ENCODE measurements around the gene ARHGAP25.

ARHGAP25 gene

DNA sequence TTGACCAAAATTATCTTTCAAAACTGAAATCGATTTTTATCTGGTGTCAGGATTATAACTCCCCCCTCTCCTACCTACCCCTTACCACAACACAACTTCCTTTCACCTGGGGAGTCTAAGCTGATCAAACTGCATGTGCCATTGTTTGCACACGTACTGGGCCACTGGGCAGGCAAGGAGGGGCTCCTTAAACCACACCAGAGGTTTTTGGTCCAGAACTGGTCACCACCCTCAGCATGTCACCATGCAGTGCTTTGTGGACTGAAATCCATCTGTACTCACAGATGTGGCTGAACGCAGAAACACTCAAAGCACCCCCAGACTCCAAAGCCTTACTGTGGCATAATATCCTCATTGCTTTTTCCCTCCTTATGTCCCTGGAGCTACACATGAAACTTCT is 13.9 kb upstream of the ARHGAP25 start:
- Histone ChIP-seq H3K9me3 (ENCODE audit: control insufficient read depth in 1 of 2, low read length in 2 of 2) (no peaks in the 10 kb centered on the region), H3K27ac (ENCODE audit: low read length) (no peak overlapping the region), H3K36me3 (ENCODE audit: control insufficient read depth in 1 of 2, insufficient read depth in 2 of 2, low read length in 2 of 2) (no peaks in the 10 kb centered on the region), H3K27me3 (ENCODE audit: low read depth, low read length) (no peaks in the 10 kb centered on the region), H3K4me1 (ENCODE audit: control insufficient read depth in 1 of 2, insufficient read depth in 2 of 2, low read length in 2 of 2) (peaks cover 0 to 3% of the 10 kb centered on the region in 2 donors), H3K4me3 (ENCODE audit: low read depth in 1 of 2, low read length in 2 of 2) (no peak overlapping the region)

DNA sequence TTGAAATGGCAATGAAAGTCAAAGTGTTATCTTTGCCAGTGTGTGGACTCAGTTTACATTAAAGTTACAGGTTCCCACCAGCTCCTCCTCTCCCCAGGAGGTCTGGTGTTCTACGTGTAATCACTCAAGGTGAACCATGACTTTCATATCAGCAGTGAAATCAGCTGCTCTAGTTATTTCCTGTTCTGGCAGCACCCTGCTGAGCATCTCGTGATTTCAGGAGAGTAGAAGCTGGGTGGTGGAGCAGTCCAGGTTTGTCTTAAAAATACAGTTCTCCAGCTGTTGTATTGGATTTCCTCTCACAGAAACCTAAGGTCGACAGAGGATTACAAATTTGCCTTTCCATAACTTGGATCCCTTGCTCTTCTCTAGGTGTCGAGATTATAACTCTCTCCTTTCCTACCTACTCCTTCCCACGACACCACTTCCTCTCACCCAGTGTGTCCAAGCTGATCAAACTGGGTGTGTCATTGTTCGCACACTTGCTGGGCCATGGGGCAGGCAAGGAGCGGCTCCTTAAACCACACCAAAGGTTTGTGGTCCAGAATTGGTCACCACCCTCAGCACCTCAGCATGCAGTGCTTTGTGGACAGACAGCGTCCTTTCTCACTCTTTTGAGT is 13.0 kb upstream of the ARHGAP25 start:
- Histone ChIP-seq H3K9me3 (ENCODE audit: control insufficient read depth in 1 of 2, low read length in 2 of 2) (no peaks in the 10 kb centered on the region), H3K27me3 (ENCODE audit: low read depth, low read length) (no peaks in the 10 kb centered on the region), H3K36me3 (ENCODE audit: control insufficient read depth in 1 of 2, insufficient read depth in 2 of 2, low read length in 2 of 2) (no peaks in the 10 kb centered on the region), H3K27ac (ENCODE audit: low read length) (no peak overlapping the region), H3K4me1 (ENCODE audit: control insufficient read depth in 1 of 2, insufficient read depth in 2 of 2, low read length in 2 of 2) (peaks cover 0 to 3% of the 10 kb centered on the region in 2 donors), H3K4me3 (ENCODE audit: low read depth in 1 of 2, low read length in 2 of 2) (no peak overlapping the region)

DNA sequence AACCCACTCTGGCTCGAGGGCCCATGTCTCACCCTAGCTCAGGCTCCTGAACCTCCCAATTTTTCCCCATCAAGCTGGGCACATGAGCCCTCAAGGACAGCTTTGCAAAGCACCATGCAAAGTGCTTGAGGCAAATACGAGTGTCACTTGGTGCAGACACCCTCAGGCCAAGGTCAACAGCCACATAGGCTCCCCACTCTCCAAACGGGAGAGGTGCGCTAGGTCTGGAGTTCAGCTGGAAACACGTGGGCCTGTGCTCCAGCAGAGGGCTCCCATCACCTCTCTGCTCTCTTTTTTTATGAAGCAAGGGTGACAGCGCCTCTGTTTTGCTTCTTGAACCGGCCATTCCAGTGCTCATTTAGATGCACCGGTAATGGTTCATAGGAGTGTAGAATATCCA is 11.9 kb upstream of the ARHGAP25 start:
- no peak overlapping the region for H3K27ac ChIP-seq (ENCODE audit: low read length)

DNA sequence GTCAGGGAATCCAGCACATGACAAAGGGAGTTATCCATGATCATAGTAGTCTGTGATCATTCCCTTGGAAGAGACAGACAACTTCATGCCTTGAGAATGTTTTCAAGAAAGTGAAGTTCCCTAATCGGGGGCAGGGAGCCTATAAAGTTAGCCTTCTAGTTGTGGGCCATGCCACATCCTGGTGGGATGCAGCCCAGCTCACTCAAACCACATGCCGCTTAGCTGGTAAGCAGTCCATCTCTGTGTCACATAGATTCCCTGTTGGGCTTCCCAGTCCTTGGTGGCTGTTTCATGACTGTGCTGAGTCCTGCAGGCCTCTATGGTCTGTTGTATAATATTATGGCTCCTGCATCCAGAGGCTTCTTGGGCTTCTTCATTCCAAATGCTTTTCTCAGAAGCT is 11.4 kb upstream of the ARHGAP25 start:
- Histone ChIP-seq H3K27me3 (ENCODE audit: low read depth, low read length) (no peaks in the 10 kb centered on the region), H3K36me3 (ENCODE audit: control insufficient read depth in 1 of 2, insufficient read depth in 2 of 2, low read length in 2 of 2) (no peaks in the 10 kb centered on the region), H3K9me3 (ENCODE audit: control insufficient read depth in 1 of 2, low read length in 2 of 2) (no peaks in the 10 kb centered on the region), H3K27ac (ENCODE audit: low read length) (no peak overlapping the region), H3K4me3 (ENCODE audit: low read depth in 1 of 2, low read length in 2 of 2) (no peak overlapping the region), H3K4me1 (ENCODE audit: control insufficient read depth in 1 of 2, insufficient read depth in 2 of 2, low read length in 2 of 2) (peaks cover 0 to 3% of the 10 kb centered on the region in 2 donors)

More for the DNA sequence above, 11.9 kb upstream of the ARHGAP25 start:
- Histone ChIP-seq H3K4me1 (ENCODE audit: control insufficient read depth in 1 of 2, insufficient read depth in 2 of 2, low read length in 2 of 2) (peaks cover 0 to 3% of the 10 kb centered on the region in 2 donors), H3K36me3 (ENCODE audit: control insufficient read depth in 1 of 2, insufficient read depth in 2 of 2, low read length in 2 of 2) (no peaks in the 10 kb centered on the region), H3K27me3 (ENCODE audit: low read depth, low read length) (no peaks in the 10 kb centered on the region), H3K4me3 (ENCODE audit: low read depth in 1 of 2, low read length in 2 of 2) (no peak overlapping the region), H3K9me3 (ENCODE audit: control insufficient read depth in 1 of 2, low read length in 2 of 2) (no peaks in the 10 kb centered on the region)

DNA sequence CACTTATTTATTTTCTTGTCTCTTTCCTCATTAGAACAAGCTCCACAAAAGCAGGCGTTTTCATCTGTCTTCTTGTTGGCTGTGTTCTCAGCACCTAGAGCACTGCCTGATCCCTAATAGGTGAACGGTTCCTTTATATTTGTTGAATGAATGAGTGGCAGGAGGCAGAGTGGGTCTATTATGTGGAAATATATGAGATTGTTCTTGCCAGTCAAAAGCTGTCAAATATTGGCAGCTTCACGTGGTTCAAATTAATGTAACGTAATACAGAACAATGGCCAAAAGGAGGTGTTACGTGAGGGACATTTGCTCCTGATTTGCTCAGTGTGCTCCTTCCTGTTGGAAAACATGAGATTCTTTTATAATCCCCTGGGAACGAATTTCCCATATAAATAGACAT is 8.5 kb upstream of the ARHGAP25 start:
- Histone ChIP-seq H3K27me3 (ENCODE audit: low read depth, low read length) (no peaks in the 10 kb centered on the region), H3K9me3 (ENCODE audit: control insufficient read depth in 1 of 2, low read length in 2 of 2) (no peaks in the 10 kb centered on the region), H3K4me1 (ENCODE audit: control insufficient read depth in 1 of 2, insufficient read depth in 2 of 2, low read length in 2 of 2) (peaks cover 0 to 3% of the 10 kb centered on the region in 2 donors), H3K4me3 (ENCODE audit: low read depth in 1 of 2, low read length in 2 of 2) (no peak overlapping the region), H3K27ac (ENCODE audit: low read length) (no peak overlapping the region), H3K36me3 (ENCODE audit: control insufficient read depth in 1 of 2, insufficient read depth in 2 of 2, low read length in 2 of 2) (no peaks in the 10 kb centered on the region)

DNA sequence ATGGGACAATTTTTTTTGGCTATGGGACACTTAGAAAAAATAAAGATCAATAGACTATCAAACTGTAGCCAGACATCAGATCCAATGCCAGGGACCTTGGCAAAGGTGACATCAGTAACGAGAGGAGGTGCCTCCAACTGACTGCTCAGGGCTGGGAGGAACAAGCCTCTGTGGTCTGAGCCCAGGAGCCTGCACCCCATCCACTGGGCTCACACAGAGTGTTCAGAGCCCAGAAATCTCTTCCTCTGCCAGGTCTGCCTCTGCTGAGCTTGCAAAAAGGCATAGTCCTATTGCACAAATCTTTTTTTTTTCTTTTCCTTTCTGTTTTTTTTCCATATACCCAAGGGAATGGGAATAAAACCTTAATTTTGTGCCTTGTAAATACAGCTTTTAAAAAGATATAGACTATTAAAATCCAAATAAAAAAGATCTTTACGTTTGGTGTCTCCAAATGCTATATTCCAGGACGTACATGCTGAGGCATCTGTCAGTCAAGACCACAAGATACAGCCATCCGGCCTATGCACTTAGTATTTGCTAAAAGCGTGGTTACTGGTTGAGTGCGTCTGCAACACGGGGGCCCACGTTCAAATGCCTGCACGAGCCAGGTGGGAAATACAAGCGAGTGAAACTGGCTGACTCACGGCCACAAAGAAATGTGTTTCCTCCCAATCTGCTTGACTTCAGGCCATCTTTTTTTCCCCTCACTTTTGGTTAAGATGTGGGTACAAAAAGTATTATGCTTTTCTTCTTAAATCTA is 7.8 kb upstream of the ARHGAP25 start:
- Histone ChIP-seq H3K27ac (ENCODE audit: low read length) (no peak overlapping the region), H3K36me3 (ENCODE audit: control insufficient read depth in 1 of 2, insufficient read depth in 2 of 2, low read length in 2 of 2) (no peaks in the 10 kb centered on the region), H3K4me3 (ENCODE audit: low read depth in 1 of 2, low read length in 2 of 2) (no peak overlapping the region), H3K9me3 (ENCODE audit: control insufficient read depth in 1 of 2, low read length in 2 of 2) (no peaks in the 10 kb centered on the region), H3K4me1 (ENCODE audit: control insufficient read depth in 1 of 2, insufficient read depth in 2 of 2, low read length in 2 of 2) (peaks cover 0 to 1% of the 10 kb centered on the region in 2 donors), H3K27me3 (ENCODE audit: low read depth, low read length) (no peaks in the 10 kb centered on the region)

DNA sequence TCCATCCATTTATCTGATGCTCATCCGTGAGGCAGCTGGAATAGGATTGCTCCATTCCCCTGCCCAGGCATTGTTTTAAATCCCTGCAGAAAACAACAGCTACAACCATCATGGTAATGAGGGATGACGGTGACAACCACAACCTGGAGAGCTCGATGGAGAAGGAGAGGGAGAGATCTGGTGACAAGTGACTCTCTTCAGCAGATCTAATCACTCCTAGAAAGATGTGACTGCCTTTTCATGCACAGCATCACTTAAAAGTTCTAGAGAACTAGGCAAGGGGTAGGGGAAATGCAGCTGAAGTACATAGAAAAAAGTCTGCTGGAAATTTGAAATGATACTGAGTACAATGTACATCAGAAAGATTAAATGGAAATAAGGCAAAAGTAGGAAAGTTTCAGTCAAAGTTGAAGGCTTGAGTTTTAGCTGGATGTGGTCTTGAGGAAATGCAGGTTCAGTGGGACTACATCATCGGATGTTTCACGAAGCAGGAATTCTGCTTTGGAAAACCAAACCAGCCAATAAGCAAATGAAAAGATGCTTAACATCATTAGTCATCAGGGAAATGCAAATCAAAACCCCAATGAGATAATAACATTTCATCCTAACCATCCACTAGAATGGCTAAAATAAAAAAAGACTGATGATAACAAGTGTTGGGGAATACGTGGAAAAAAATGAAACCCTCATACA is 6.8 kb upstream of the ARHGAP25 start:
- Histone ChIP-seq H3K4me3 (ENCODE audit: low read depth in 1 of 2, low read length in 2 of 2) (no peak overlapping the region), H3K27ac (ENCODE audit: low read length) (no peak overlapping the region), H3K36me3 (ENCODE audit: control insufficient read depth in 1 of 2, insufficient read depth in 2 of 2, low read length in 2 of 2) (no peaks in the 10 kb centered on the region)

DNA sequence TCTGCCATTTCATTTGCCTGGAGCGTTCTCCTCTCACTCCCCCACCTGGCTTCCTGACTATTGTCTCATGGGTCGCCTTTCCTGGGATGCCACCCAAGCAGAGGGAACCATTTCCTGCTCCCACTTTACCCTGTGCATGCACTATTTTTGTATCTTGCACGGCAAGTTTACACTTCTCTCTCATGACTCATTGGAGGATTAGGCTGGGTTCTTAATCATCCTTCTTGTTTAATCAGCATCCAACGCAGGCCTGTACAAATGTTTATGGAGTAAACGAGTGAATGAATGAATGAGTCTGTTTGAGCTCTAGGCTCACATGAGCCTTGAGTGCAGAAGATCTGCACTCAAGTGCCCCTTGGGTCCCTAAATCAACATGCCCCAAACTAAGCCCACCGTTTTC is 3.8 kb upstream of the ARHGAP25 start:
- Histone ChIP-seq H3K27ac (ENCODE audit: low read length) (no peak overlapping the region), H3K27me3 (ENCODE audit: low read depth, low read length) (no peaks in the 10 kb centered on the region), H3K36me3 (ENCODE audit: control insufficient read depth in 1 of 2, insufficient read depth in 2 of 2, low read length in 2 of 2) (no peaks in the 10 kb centered on the region), H3K9me3 (ENCODE audit: control insufficient read depth in 1 of 2, low read length in 2 of 2) (no peaks in the 10 kb centered on the region), H3K4me3 (ENCODE audit: low read depth in 1 of 2, low read length in 2 of 2) (no peak overlapping the region), H3K4me1 (ENCODE audit: control insufficient read depth in 1 of 2, insufficient read depth in 2 of 2, low read length in 2 of 2) (no peaks in the 10 kb centered on the region)

More for the DNA sequence above, 6.8 kb upstream of the ARHGAP25 start:
- Histone ChIP-seq H3K9me3 (ENCODE audit: control insufficient read depth in 1 of 2, low read length in 2 of 2) (no peaks in the 10 kb centered on the region), H3K4me1 (ENCODE audit: control insufficient read depth in 1 of 2, insufficient read depth in 2 of 2, low read length in 2 of 2) (no peaks in the 10 kb centered on the region), H3K27me3 (ENCODE audit: low read depth, low read length) (no peaks in the 10 kb centered on the region)

DNA sequence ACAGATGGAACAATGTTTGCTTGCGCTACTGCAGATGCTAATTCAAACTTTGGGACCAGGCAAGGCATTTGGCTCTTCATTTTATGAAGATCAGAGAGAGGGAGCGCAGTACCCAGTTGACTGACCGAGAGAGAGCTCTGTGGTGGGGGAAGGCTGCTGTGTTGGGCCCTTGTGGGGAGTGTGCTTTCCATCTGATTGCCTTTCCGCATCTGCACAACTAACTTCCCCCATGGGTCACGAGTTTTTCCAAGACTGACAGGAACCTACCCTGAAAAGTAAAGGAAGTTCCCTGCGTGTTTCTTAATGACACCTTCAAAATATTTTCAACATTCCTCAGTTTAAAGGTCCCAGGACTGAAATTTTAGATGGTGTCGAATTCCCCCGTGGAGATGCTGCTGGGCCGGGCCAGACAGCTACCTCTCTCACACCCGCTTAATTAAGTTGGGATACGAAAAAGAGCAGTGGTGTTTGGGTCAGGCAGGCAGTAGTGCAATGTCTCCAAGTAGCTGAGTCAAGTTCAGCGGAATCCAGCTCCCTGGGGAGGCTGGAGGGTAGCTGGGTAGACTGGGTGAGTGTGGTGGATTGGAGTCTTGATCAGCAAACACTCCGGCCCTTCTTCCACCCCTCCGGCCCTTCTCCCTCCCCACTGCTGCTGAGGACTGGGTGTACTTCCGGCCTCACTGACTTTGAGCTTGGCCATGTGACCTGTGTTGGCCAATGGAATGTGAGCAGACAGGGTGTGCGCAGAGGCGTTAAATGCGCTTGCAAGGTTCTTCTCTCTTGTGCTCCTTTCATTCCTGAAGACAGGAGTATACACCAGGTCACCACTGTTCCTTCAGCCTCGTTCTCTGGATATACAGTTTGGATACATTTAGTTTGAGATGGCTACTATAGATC is 2.3 kb upstream of the ARHGAP25 start:
- Histone ChIP-seq H3K9me3 (ENCODE audit: control insufficient read depth in 1 of 2, low read length in 2 of 2) (no peaks in the 10 kb centered on the region), H3K36me3 (ENCODE audit: control insufficient read depth in 1 of 2, insufficient read depth in 2 of 2, low read length in 2 of 2) (no peaks in the 10 kb centered on the region), H3K4me3 (ENCODE audit: low read depth in 1 of 2, low read length in 2 of 2) (no peak overlapping the region), H3K4me1 (ENCODE audit: control insufficient read depth in 1 of 2, insufficient read depth in 2 of 2, low read length in 2 of 2) (no peaks in the 10 kb centered on the region), H3K27me3 (ENCODE audit: low read depth, low read length) (no peaks in the 10 kb centered on the region), H3K27ac (ENCODE audit: low read length) (peak overlapping the region; percentile 30)

DNA sequence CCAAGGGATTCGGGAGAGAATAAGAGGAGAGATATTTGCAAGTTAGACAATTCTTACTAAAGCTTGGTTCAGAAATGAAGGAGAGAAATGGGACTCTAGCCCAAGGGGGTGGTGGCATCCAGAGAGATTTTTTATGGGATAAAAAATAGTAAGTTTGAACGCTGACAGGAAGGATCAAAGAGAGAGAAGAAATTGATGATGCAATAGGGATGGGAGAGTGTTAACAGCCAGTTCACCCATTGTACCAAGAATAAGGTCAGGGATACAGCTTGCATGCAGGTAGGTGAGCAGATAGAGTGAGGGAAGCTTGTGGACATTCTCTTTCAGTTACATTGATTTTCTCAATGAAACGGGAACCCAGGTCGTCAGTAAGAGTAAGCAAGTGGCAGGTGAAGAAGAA is 1.2 kb upstream of the ARHGAP25 start:
- Histone ChIP-seq H3K27me3 (ENCODE audit: low read depth, low read length) (no peaks in the 10 kb centered on the region), H3K4me3 (ENCODE audit: low read depth in 1 of 2, low read length in 2 of 2) (no peak overlapping the region), H3K36me3 (ENCODE audit: control insufficient read depth in 1 of 2, insufficient read depth in 2 of 2, low read length in 2 of 2) (no peaks in the 10 kb centered on the region), H3K4me1 (ENCODE audit: control insufficient read depth in 1 of 2, insufficient read depth in 2 of 2, low read length in 2 of 2) (no peaks in the 10 kb centered on the region), H3K27ac (ENCODE audit: low read length) (no peak overlapping the region), H3K9me3 (ENCODE audit: control insufficient read depth in 1 of 2, low read length in 2 of 2) (no peaks in the 10 kb centered on the region)

DNA sequence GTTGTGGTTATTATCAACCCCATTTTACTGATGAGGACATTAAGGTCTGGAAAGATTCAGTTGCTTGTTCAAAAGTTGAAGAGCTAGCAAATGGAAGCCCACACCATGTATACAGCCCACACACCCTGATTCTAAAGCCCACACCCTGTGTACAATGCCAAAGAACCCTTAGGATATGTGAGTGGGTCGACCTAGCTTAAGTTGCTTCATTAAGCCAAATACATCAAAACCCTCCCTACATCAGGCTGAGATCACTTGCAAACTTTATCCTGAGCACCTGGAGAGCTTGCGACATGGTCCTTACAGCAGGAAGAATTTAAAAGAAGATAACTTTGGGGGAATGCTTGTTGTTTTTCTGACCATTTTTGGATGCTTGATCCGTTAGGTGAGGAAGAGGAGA is 435 bp upstream of the ARHGAP25 start:
- no peaks in the 10 kb centered on the region for H3K9me3 ChIP-seq (ENCODE audit: control insufficient read depth in 1 of 2, low read length in 2 of 2)
- no peaks in the 10 kb centered on the region for H3K4me1 ChIP-seq (ENCODE audit: control insufficient read depth in 1 of 2, insufficient read depth in 2 of 2, low read length in 2 of 2)
- peak overlapping the region; percentile 74 for H3K27ac ChIP-seq (ENCODE audit: low read length)
- no peaks in the 10 kb centered on the region for H3K36me3 ChIP-seq (ENCODE audit: control insufficient read depth in 1 of 2, insufficient read depth in 2 of 2, low read length in 2 of 2)
- no peak overlapping the region for H3K4me3 ChIP-seq (ENCODE audit: low read depth in 1 of 2, low read length in 2 of 2)
- no peaks in the 10 kb centered on the region for H3K27me3 ChIP-seq (ENCODE audit: low read depth, low read length)

Data from muscle layer of duodenum (tissue), 2 donors.